ENCODE measurements around the gene SLX4IP.

The SLX4IP gene

DNA sequence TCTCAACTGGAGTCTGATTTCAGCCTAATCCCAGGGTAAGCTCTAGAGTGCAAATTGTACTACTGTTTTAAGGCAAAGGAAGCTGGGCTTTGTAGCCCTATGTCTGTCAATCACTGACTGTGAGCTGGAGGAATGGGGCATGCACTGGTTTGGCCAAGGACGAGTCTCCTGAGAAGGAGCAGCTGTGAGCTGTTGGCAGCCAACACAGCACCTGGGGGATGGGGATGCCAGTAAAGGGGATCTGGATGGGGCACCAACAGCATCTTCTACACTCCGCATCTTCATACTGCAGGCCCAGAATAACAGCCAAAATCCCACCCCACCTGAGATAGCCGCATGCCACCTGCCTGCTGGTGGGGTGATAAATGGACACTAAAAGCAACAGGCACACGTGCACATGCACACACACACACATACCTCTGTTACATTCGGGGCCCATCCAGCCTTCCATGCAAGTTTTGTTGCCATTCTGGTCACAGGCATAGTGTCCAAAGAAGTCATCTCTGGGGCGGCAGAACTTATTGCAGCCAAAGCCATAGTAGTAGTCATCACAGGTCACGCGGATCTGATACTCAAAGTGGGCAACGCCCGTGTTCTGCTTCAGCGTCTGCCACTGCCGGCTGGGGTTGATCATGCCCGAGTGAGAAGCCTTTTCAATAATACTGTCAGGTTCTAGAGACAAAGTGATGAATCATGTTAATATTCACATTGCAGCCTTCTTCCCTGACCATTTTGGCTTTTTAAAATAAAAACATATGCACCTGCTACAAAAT is 223.1 kb downstream of the SLX4IP start:
- H3K4me1 Mint-ChIP-seq, result peaks cover 69% of the 10 kb centered on the region
- peaks cover 4% of the 10 kb centered on the region for H3K27me3 Mint-ChIP-seq (ENCODE audit: low read depth)
- TF ChIP-seq, protein P1, sequence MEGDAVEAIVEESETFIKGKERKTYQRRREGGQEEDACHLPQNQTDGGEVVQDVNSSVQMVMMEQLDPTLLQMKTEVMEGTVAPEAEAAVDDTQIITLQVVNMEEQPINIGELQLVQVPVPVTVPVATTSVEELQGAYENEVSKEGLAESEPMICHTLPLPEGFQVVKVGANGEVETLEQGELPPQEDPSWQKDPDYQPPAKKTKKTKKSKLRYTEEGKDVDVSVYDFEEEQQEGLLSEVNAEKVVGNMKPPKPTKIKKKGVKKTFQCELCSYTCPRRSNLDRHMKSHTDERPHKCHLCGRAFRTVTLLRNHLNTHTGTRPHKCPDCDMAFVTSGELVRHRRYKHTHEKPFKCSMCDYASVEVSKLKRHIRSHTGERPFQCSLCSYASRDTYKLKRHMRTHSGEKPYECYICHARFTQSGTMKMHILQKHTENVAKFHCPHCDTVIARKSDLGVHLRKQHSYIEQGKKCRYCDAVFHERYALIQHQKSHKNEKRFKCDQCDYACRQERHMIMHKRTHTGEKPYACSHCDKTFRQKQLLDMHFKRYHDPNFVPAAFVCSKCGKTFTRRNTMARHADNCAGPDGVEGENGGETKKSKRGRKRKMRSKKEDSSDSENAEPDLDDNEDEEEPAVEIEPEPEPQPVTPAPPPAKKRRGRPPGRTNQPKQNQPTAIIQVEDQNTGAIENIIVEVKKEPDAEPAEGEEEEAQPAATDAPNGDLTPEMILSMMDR (IDR thresholded peaks at IDR 0.05; ENCODE audit: unreplicated experiment in 3 of 3), result no peak
- H3K27ac Mint-ChIP-seq, result peak overlapping the region; percentile 15 to 86 (median 39)
- peaks cover 85% of the 10 kb centered on the region for H3K36me3 Mint-ChIP-seq (ENCODE audit: low read depth)
- H3K4me3 Mint-ChIP-seq, result no peak overlapping the region
- H3K9me3 Mint-ChIP-seq, result no peaks in the 10 kb centered on the region

DNA sequence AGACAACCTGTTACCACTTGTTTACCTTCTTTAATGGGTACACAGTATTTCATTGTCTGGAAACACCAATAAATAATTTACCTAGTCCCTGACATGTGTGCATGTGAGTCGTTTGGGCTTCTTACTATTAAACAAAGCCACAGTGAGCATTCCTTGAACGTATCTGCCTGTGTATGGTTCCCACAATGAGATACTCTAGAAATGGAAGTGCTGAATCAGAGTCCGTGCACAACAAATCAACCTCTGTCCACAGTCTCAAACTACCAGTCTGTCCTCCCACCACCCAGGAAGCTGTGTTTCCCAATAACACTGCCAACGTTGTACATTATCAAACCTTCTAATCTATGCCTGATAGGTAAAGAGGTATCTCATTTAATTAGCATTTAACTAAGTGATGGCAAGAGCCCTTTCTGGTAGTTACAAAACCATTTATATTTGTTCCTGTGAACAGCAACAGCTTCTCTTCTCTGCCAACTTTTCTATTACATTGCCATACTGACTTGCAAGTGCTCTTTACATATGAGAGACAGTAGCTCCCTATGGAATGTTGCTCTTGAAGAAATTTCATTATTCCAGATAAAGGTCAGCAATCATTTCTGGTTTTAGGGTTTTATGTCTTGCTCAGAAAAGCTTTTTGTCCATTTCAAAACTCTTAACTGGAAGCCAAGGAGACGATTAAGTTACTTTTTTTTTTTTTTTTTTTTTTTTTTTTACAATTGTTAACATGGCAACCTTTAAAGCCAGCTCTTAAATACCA is 223.9 kb downstream of the SLX4IP start:
- TF ChIP-seq, protein P1 (IDR thresholded peaks at IDR 0.05; ENCODE audit: unreplicated experiment in 3 of 3), result no peak
- Mint-ChIP-seq H3K36me3 (ENCODE audit: low read depth) (peaks cover 92% of the 10 kb centered on the region), H3K27ac (peak overlapping the region; percentile 15 to 86 (median 56)), H3K27me3 (ENCODE audit: low read depth) (peaks cover 4% of the 10 kb centered on the region), H3K9me3 (no peaks in the 10 kb centered on the region), H3K4me3 (no peak overlapping the region), H3K4me1 (peaks cover 67% of the 10 kb centered on the region)

DNA sequence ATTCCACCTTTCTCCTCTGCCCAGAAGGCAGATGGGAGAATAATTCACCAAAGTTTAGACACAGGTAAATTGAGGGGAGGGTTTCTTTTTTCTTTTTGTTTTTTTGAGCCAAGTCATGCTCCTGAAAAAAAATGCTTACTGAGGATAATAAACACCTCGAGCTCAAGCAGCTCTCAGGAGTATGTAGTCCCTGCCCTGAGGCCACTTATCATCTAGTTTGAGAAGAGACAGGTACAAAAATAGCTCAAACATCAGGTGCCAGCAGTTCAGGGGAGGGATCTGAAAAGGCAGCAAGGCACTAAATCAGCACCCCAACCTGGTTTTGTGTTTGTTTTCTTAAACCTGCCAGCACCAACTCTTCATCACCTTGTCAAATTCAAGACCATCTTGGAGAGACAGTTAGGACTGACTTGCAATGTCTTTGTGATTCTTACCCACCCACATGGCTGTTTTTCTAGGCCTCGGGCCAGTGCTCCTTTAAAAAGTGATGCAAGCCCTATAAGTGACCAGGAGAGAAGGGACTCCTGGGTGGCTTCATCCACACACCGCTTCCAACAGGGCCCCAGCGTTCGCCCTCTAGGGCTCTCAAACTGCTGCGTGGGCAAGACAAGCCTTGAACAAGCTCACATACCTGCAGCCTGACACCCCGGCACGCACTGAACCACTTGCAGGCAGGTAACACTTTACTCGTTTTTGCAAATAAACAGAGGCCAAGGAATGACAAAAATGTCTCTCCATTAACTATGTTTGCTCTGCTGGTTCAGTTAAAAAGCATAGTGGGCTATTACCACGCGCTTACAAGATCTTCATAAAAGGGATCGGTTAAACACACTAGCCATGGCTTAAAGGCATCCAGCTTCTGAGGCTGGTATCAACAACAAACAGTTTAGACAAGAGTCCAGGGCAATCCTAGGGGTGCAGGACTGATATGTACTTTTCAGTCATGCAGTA is 224.8 kb downstream of the SLX4IP start:
- H3K27ac Mint-ChIP-seq, result peak overlapping the region; percentile 39 to 86 (median 56)
- TF ChIP-seq, protein P1 (IDR thresholded peaks at IDR 0.05; ENCODE audit: unreplicated experiment in 3 of 3), result no peak
- no peak overlapping the region for H3K4me3 Mint-ChIP-seq
- peaks cover 93% of the 10 kb centered on the region for H3K36me3 Mint-ChIP-seq (ENCODE audit: low read depth)
- H3K4me1 Mint-ChIP-seq, result peaks cover 67% of the 10 kb centered on the region
- H3K9me3 Mint-ChIP-seq, result no peaks in the 10 kb centered on the region
- H3K27me3 Mint-ChIP-seq (ENCODE audit: low read depth), result peaks cover 4% of the 10 kb centered on the region

DNA sequence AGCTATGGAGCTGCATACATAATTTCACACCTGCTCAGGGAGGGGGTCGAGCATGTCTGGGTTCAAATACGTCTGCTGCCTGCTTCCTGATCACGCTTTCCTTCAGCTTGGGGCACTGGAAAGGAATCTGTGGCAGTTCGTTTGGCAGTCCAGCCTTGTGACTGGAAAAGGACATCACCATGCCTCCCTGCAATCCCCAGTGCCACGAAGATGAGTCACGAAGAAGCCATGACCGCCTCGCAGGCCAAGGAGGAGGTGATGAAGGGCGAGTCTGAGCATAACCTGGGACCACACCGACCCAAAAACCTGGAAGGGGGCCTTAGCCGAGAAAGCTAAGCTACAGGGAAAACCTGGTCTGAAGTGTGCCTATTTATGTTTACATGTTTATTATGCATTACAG is 225.6 kb downstream of the SLX4IP start:
- Mint-ChIP-seq H3K9me3 (no peaks in the 10 kb centered on the region), H3K36me3 (ENCODE audit: low read depth) (peaks cover 91% of the 10 kb centered on the region), H3K4me3 (no peak overlapping the region), H3K27ac (peak overlapping the region; percentile 39 to 86 (median 56)), H3K4me1 (peaks cover 67% of the 10 kb centered on the region), H3K27me3 (ENCODE audit: low read depth) (peaks cover 4% of the 10 kb centered on the region)
- TF ChIP-seq, protein P1 (IDR thresholded peaks at IDR 0.05; ENCODE audit: unreplicated experiment in 3 of 3), result no peak

DNA sequence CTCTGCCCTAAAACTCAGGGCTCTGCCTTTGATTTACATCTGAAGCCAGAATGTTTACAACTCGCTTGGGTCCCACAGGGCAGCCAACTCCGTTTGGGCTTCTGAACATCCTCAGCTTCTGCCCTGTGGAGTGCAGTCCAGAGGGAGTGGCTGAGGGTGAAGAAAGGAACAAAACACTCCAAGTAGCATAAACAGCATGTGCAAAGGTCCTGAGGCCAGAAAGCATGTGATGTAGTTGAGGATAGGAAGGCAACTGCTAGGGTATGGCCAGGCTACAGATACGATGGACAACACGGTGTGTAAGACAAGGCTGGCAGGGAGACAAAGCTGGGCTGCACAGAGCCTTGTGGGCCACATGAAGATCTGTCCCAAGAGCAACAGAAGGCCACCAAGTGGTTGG is 226.2 kb downstream of the SLX4IP start:
- Mint-ChIP-seq H3K27ac (peak overlapping the region in 1 of 3 experiments; percentile 53), H3K9me3 (no peaks in the 10 kb centered on the region), H3K36me3 (ENCODE audit: low read depth) (peaks cover 91% of the 10 kb centered on the region), H3K4me1 (peaks cover 67% of the 10 kb centered on the region), H3K27me3 (ENCODE audit: low read depth) (peaks cover 4% of the 10 kb centered on the region), H3K4me3 (no peak overlapping the region)
- TF ChIP-seq, protein P1 (IDR thresholded peaks at IDR 0.05; ENCODE audit: unreplicated experiment in 3 of 3), result no peak
